GM19099 (cell line): ENCODE measurements around the gene PRELID2.

ENCODE experiments used
- POLR2A ChIP-seq: IDR thresholded peaks from 3 replicates; pipeline ENCODE4 v1.6.1; 2011; ENCODE audit warnings: low read depth; ENCODE audit not compliant: insufficient read length; ENCODE audit errors: extremely low read depth

The PRELID2 gene

DNA sequence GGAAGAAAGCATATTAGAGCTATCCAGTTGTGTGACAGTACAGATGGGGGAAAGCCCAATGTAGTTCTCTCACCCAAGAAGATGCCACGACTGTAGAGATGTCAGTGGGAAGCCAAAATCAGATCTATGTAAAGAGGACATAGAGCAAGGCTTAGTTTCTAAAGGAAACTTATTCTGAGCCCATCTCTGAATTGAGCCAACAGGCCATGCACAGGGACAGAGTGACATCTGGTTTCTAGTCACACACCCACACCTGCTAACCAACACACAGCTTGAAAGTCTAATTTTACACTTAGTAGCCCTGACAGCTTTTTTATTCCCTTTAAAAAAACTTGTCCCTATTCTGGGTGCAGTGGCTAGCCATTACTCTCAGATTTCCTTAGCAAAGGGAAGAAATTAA, 22.3 kb downstream of the PRELID2 start:
- no peak for TF ChIP-seq POLR2A

- no peak for TF ChIP-seq POLR2A
These were observed 23.1 kb downstream of the PRELID2 start for GRCh38 chr5:145811834-145812625.

DNA sequence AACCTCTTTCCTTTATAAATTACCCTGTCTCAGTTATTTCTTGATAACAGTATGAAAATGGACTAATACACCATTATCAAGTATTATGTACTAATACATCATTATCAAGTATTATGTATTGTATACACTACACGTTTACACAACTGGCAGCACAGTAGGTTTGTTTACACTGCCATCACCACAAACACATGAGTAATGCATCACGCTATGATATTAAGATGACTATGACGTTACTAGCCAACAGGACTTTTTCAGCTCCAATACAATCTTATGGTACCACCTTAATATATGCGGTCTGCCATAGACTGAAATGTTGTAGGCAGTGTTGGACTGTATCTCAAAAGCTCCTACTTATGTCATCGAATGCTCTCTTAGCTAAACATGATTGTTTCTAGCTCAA, 28.2 kb downstream of the PRELID2 start:
- no peak for TF ChIP-seq POLR2A

DNA sequence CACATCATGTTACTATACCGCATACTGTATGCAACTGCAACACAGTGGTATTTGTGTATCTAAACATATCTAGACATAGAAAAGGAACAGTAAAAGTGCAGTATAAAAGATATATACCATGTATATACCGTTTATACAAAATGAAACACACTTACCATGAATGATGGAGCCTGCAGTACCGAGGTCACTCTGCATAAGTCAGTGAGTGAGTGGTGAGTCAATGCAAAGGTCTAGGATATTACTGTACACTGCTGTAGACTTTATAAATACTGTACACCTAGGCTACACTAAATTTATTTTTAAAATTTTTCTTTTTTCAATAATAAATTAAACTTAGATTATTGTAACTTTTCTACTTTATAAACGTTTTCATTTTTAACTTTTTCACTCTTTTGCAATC, 29.3 kb downstream of the PRELID2 start:
- no peak for TF ChIP-seq POLR2A

- no peak for TF ChIP-seq POLR2A
These were observed 30.4 kb downstream of the PRELID2 start for GRCh38 chr5:145804701-145805100.

DNA sequence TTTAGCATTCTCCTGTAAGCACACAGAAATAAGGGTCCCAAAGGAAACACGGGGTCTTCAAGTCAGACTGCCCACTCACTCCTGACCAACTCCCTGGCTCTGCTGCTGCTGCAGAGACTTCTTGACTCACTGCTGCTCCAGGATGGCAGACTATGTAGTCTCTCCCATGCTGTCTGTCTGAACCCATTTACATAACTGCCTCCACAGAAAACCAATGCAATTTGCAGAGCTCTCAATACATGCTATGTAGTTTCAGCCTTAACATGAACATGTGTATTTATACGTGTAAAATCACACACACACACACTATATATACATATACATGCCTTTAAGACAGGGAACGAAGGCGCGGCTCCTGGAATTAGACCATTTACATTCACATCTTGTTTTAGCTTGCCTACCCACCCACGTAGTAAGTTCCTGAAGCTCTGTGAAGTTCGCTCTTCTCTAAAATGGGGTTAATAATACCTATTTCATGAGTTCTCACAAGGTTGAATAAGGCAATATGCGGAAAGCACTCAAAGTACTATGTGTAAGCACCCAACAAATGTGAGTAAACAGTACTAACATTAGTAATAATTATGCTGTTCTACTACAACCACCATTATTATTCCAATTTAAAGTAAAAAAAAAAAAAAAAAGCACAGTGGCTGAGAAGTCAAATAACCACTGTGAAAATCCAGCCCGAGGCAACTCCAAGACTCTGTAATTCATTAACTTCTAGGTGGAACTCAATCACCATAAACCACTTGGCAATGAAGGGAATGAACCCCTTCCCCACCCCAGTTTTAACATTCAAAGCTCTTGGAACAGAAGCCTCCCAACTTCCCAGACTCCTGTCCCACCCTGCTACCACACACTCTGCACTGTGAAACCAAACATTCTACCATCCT, 31.8 kb downstream of the PRELID2 start:
- no peak for TF ChIP-seq POLR2A

GRCh38 chr5:145801195-145801594, 33.9 kb downstream of the PRELID2 start:
- no peak for TF ChIP-seq POLR2A

DNA sequence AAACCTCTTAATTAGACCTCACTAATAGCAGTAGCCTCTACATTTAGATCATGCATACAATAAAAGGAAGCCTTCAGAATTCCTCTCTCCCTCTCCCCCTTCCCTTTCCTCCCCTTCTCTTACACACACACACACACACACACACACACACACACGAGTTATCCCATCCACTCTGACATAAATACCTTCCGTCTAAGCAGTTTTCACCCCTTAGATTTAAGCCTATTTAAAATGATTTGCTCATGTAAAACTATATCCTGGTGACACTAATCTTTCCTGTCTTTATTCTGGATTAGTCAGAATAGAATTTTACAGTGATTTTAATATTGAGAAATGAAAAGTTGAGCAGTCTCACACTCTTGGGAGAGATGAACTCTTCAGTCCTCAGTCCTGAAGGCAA, 35.0 kb downstream of the PRELID2 start:
- no peak for TF ChIP-seq POLR2A

- TF ChIP-seq POLR2A, result no peak
These were observed 37.8 kb downstream of the PRELID2 start for GRCh38 chr5:145797336-145797735.

GRCh38 chr5:145796318-145796717, 38.8 kb downstream of the PRELID2 start:
- TF ChIP-seq POLR2A, result no peak

- TF ChIP-seq POLR2A, result no peak
These were observed 41.6 kb downstream of the PRELID2 start for GRCh38 chr5:145793574-145793973.

GRCh38 chr5:145792840-145793239, 42.3 kb downstream of the PRELID2 start:
- no peak for TF ChIP-seq POLR2A

- TF ChIP-seq POLR2A, result no peak
These were observed 43.3 kb downstream of the PRELID2 start for GRCh38 chr5:145791866-145792265.

GRCh38 chr5:145787996-145788395, 47.1 kb downstream of the PRELID2 start:
- no peak for TF ChIP-seq POLR2A

DNA sequence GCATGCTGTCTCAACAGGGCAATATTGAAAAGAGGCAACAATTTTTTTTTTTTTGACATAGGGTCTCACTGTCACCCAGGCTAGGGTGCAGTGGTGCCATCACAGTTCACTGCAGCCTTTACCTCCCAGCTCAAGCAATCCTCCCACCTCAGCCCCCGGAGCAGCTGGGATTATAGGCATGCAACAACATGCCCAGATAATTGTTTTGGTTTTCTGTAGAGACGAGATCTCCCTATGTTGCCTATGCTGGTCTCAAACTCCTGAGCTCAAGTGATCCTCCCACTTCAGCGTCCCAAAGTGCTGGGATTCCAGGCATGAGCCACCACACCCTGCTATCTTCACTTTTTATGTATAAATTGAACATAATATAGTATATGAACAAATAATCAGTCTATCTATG, 47.6 kb downstream of the PRELID2 start:
- no peak for TF ChIP-seq POLR2A

DNA sequence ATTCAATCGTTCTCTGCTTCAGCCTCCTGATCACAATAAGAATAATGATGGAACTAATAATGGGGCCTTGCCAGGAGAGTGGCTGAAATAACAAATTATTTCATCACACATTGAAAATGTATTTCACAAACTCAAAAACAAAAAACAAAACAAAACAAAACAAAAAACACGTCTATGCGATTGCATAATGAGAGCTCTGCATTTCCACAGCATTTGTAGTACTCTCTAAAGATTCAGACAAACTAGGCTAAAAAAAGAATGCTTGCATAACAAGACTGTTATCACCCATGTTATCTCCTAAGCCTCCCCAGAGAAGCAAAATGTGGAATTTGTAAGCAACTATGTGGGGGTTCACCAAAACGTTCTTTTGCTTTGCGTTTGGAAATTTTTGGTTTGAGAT, 48.1 kb downstream of the PRELID2 start:
- no peak for TF ChIP-seq POLR2A
